Duodenal mucosa (tissue), 2 donors: ENCODE results near the gene CACNA1H.
A peak's percentile ranks its signal among the peaks of the same experiment; 100 is the strongest.

Source experiments
- H3K27ac ChIP-seq: one replicate; pipeline ENCODE4 v1.7.0; 2013; ENCODE audit warnings: low read depth, low read length
- H3K27me3 ChIP-seq, 2 donors: one replicate each; pipeline ENCODE4 v1.7.0; 2013; ENCODE audit warnings: low read length in 2 of 2, control low read depth in 1 of 2; ENCODE audit not compliant: insufficient read depth in 2 of 2, control insufficient read depth in 1 of 2
- H3K36me3 ChIP-seq, 2 donors: one replicate each; pipeline ENCODE4 v1.7.0; 2013; ENCODE audit warnings: low read length in 2 of 2, control low read depth in 1 of 2; ENCODE audit not compliant: insufficient read depth in 2 of 2, control insufficient read depth in 1 of 2
- H3K4me1 ChIP-seq, 2 donors: one replicate each; pipeline ENCODE4 v1.7.0; 2013; ENCODE audit warnings: low read length in 2 of 2, control low read depth in 1 of 2; ENCODE audit not compliant: insufficient read depth in 2 of 2, control insufficient read depth in 1 of 2
- H3K4me3 ChIP-seq, 2 donors: one replicate each; pipeline ENCODE4 v1.7.0; 2013; ENCODE audit warnings: low read length in 2 of 2, low read depth in 1 of 2
- H3K9ac ChIP-seq, 2 donors: one replicate each; pipeline ENCODE4 v1.7.0; 2013; ENCODE audit warnings: low read length in 2 of 2, low read depth in 1 of 2
- H3K9me3 ChIP-seq, 2 donors: one replicate each; pipeline ENCODE4 v1.7.0; 2013; ENCODE audit warnings: low read length in 2 of 2, control low read depth in 1 of 2; ENCODE audit not compliant: control insufficient read depth in 1 of 2

Gene CACNA1H

DNA sequence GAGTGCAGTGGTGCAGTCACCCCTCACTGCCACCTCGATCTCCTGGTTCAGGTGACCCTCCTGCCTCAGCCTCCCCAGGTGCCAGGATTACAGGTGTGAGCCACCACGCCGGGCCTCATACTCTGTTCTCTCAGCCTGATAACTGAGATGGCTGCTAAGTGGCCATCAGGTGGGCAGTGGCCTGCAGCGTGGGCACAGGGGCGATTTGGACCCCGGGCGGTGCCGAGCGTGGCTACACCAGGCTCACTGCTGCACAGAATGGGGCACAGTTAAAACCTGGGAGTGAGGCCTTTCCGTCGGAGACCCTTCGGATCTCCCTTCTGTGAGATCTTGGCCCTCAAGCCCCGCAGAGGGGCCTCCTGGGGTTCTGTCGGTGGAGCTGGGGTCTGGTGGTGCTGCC lies 11.5 kb downstream of the CACNA1H start:
- H3K27ac ChIP-seq: no peak overlapping the region
- no peaks in the 10 kb centered on the region for H3K9me3 ChIP-seq
- H3K27me3 ChIP-seq: peaks cover 0 to 14% of the 10 kb centered on the region in 2 donors
- peaks cover 4% of the 10 kb centered on the region in 2 donors for H3K4me1 ChIP-seq
- no peaks in the 10 kb centered on the region for H3K36me3 ChIP-seq
- H3K4me3 ChIP-seq: no peak overlapping the region
- no peak overlapping the region for H3K9ac ChIP-seq

DNA sequence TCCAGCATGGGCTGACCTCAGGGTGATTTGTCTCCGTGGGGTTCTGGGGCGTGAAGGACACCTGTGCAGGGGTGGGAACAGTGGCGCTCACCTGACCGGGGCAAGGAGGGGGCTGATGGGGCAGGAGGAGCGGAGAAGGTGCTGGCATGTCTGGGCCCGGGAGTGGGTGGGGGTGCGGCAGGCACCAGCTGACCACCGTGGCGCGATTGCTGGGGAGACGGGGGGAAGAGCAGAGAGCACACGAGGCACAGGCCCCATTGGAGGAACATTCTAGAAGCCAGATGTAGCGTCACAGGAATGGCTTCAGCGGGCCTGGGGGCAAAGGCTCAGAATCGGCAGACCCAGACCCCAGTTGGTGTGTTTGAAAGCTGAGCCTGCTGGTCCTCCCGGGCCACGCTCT lies 12.1 kb downstream of the CACNA1H start:
- Histone ChIP-seq H3K4me1 (peaks cover 0 to 4% of the 10 kb centered on the region in 2 donors), H3K27ac (no peak overlapping the region), H3K9ac (no peak overlapping the region), H3K9me3 (no peaks in the 10 kb centered on the region), H3K36me3 (no peaks in the 10 kb centered on the region), H3K4me3 (no peak overlapping the region), H3K27me3 (peaks cover 0 to 8% of the 10 kb centered on the region in 2 donors)

DNA sequence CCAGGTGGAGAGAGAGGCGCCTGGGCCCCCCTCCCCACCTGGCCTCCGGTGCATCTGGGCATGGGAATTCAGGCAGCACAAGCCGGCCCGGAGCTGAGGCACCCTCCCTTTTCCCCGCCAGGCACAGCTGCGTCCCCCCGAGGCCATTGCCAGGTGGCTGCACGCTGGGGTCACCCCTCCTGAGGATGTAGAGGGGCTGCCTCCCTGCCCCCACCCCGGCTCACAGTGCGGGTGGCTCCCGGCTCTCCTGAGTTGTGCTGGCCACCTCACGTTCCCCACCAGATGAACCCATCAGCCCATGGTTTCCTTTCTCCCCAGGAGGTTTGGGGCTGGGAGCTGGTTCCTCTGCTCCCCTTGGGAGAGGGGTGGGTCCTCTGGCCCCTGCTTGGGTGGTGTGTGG lies 12.6 kb downstream of the CACNA1H start:
- Histone ChIP-seq H3K9ac (no peak overlapping the region), H3K4me3 (no peak overlapping the region), H3K9me3 (no peaks in the 10 kb centered on the region), H3K36me3 (no peaks in the 10 kb centered on the region), H3K27ac (no peak overlapping the region), H3K4me1 (peaks cover 0 to 4% of the 10 kb centered on the region in 2 donors), H3K27me3 (peaks cover 0 to 3% of the 10 kb centered on the region in 2 donors)

DNA sequence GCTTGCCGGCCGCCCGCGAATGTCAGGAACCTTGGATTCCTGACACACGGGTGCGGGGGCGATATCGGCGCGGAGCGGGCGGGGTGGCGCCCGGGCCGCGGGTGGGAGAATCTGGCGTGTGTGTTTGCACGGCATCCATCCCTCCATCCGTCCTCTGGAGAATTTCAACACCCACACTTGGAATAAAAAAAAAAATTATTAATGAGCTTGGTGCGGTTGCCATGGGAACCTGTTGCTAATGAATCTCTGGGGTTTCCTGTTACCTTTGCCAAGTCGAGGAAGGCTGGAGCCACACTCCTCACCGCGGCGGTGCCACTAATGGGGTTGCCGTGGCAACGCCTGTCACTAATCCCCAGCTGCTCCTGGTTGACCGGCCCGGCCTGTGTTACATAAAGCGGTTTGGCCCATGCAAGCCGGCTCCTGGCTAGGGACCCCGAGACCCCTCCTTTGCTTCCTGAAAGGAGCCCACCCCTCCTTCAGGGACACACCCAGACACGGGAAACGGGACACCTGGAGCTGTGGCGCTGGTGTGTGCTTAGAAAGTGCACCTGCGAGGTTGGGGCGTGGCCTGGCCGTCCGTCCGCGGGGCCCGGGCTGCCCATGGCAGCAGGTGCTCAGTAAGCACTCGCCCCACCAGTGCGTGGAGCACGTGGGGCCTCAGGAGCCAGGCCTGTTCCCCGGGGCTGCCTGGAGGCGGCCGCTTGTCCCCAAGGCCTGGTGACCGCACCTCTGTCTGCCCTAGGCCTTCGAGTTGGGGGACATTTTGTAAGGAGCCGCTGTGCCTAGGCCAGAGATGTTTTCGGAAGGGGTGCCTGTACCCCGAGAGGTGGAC lies 14.6 kb downstream of the CACNA1H start:
- Histone ChIP-seq H3K9me3 (no peaks in the 10 kb centered on the region), H3K9ac (no peak overlapping the region), H3K27me3 (no peaks in the 10 kb centered on the region), H3K27ac (no peak overlapping the region), H3K4me3 (no peak overlapping the region), H3K4me1 (peaks cover 0 to 4% of the 10 kb centered on the region in 2 donors), H3K36me3 (no peaks in the 10 kb centered on the region)

DNA sequence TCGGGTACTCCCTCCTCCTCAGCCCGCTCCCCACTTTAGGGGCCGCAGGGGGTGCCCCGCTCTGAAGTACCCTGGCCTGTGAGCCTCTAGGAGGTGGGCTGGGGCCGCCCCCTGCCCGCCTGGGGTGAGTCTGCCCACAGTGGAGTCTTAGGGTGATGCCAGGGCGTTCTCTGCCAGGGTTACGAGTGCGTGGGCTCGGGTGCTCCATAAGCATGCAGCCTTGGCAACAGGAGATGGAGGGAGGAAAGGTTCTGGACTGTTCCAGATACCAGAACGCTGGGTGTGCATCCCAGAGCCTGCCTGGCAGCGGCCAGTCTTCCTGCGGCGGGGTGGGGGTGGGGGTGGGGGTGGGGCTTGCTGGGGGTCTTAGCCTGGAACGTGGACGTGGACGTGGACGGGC lies 15.9 kb downstream of the CACNA1H start:
- Histone ChIP-seq H3K27ac (no peak overlapping the region), H3K4me1 (peaks cover 0 to 4% of the 10 kb centered on the region in 2 donors), H3K4me3 (no peak overlapping the region)

DNA sequence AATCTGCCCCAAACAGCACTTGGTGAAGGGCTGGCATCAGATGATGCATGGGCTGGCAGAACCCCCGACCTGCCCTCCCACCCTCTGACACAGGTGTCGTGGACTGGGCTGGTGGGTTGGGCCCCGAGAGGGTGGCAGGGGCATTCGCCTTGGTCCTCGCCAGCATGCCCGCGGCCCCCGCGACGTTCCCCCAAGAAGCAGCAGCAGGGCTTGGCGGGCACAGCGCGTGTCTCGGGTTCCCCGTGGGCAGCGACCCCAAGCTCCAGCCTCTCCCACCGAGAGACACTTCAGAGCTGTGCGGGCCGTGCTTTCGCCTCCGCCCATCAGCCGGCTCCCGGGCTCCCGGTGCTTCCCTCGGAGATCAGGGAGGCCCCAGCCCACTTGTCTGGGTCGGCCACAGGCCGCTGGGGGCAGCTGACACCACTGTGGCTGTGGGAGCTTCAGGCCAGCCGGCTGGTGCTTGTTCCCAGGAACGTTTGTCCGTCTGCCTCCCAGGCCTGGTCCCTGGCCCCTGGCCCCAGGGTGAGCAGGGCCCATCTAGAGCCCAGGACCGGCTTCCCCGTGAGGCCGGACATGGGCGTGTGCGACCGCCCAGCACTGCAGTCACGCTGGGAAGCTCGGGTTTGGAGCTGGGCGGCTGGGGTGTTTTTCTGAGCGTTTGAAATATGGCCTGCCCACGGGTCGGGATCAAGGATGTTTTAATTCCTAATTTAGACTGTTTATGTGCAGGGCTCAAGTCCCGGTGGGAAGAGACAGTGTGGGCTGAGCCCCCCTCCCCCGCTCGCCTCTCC lies 16.6 kb downstream of the CACNA1H start:
- Histone ChIP-seq H3K27ac (peak overlapping the region; percentile 10), H3K4me3 (no peak overlapping the region), H3K36me3 (no peaks in the 10 kb centered on the region), H3K9ac (no peak overlapping the region), H3K27me3 (no peaks in the 10 kb centered on the region), H3K9me3 (no peaks in the 10 kb centered on the region), H3K4me1 (peaks cover 0 to 4% of the 10 kb centered on the region in 2 donors)

More for the DNA sequence above, 15.9 kb downstream of the CACNA1H start:
- Histone ChIP-seq H3K27me3 (no peaks in the 10 kb centered on the region), H3K36me3 (no peaks in the 10 kb centered on the region), H3K9ac (no peak overlapping the region), H3K9me3 (no peaks in the 10 kb centered on the region)

DNA sequence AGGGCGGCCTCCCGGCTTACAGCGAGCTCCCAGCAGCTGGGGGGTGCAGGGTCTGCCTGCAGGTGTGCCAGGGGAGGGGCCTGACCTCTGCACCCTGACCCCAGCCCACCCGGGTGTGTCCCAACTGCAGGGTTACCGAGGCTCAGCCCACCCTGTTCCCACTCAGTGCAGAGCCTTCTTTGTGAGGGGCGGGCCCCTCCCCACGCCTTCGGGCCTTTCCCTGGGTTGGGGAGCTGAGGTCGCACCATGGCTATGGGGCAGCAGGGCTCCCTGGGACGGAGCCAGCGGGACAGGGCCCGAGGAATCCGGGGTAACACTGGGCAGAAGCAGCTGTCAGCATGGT lies 17.1 kb downstream of the CACNA1H start:
- Histone ChIP-seq H3K4me3 (no peak overlapping the region), H3K9me3 (no peaks in the 10 kb centered on the region), H3K27ac (no peak overlapping the region), H3K27me3 (no peaks in the 10 kb centered on the region), H3K9ac (no peak overlapping the region), H3K4me1 (peaks cover 0 to 4% of the 10 kb centered on the region in 2 donors), H3K36me3 (no peaks in the 10 kb centered on the region)

DNA sequence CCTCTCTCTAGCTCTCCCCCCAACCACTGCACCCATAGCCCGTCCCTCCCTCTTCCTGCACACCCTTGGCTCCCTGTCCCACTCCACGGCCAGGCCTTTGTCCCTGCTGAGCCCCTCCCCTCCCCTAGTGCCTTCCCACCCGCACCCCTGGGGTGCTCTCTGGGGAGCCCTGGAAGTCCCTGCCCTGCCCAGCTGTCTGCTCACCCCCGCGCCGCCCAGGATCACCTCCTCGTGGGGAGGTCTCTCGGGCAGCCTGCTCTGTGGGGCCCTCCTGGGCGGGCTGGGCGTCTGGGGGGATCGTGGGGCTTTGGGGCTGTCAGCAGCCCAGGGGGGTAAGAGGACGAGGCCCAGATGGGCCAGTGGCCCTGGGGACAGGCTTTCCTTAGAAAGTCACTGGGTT lies 18.1 kb downstream of the CACNA1H start:
- Histone ChIP-seq H3K36me3 (no peaks in the 10 kb centered on the region), H3K27ac (no peak overlapping the region), H3K9ac (no peak overlapping the region), H3K27me3 (no peaks in the 10 kb centered on the region), H3K9me3 (no peaks in the 10 kb centered on the region), H3K4me1 (peaks cover 0 to 4% of the 10 kb centered on the region in 2 donors), H3K4me3 (no peak overlapping the region)

DNA sequence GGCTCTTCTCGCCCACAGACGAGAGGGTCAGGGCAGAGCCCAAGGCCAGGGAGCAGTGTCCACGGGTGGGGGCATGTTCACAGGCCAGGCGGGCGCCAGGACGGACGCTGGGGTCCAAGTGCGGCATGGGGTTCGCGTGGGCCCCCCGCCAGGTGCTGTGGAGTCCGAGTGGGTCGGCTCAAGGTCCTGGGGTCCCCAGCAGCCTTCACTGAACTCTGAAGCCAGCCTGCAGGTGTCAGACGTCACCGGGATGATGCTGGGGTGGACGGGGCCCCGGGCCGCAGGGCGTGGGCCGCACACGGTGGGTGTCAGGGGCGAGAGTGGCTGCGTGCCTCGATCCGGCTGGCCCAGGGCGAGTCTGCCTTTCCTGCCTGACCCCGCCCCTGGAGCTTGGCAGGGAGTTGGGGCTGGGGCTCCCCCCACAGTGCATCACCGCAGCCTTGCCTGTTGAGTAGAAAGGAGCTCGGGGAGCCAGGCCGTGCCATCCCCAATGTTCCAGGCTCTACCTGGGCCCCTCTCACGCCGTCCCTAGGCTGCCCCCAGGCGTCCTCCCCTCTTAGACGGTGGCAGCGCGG lies 19.0 kb downstream of the CACNA1H start:
- H3K4me1 ChIP-seq: peaks cover 0 to 4% of the 10 kb centered on the region in 2 donors
- H3K27me3 ChIP-seq: no peaks in the 10 kb centered on the region
- H3K4me3 ChIP-seq: no peak overlapping the region
- H3K9ac ChIP-seq: no peak overlapping the region
- H3K36me3 ChIP-seq: no peaks in the 10 kb centered on the region
- no peaks in the 10 kb centered on the region for H3K9me3 ChIP-seq
- H3K27ac ChIP-seq: no peak overlapping the region

DNA sequence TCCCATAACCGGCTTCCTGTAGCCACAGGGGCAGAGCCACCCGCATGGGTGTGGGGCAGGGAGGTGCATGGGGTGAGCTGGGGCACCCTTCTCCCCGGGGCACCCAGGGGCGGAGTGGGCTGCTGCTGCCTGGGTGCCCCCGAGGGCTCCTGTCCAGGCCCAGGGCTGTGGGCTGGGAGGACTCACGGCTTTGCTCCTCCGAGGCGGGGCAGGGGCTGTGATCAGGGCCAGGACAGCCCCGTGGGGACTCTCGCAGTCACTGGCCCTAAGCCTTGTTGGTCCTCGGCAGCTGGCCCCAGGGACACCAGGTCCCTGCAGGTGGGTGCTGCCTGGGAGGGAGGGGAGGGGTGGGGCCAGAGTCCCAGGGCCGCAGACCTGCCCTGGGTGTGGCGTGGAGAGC lies 19.7 kb downstream of the CACNA1H start:
- no peak overlapping the region for H3K27ac ChIP-seq
- H3K9ac ChIP-seq: no peak overlapping the region
- no peaks in the 10 kb centered on the region for H3K27me3 ChIP-seq
- H3K36me3 ChIP-seq: no peaks in the 10 kb centered on the region
- H3K4me1 ChIP-seq: peaks cover 0 to 1% of the 10 kb centered on the region in 2 donors
- no peak overlapping the region for H3K4me3 ChIP-seq
- H3K9me3 ChIP-seq: no peaks in the 10 kb centered on the region
